CD4-positive, alpha-beta T cell (primary cell): ENCODE data around the gene RPGRIP1L. TPM values are rescaled to one million over a fixed set of nuclear protein-coding genes. Genes with fewer than 3 reads are reported as not detected.

Experiments used
- ATAC-seq: fragments of 200-7000 bp; cut with Tn5 transposase; one replicate; pipeline ENCODE4 v1.10.0; 2022; ENCODE audit warnings: mild to moderate bottlenecking; ENCODE audit not compliant: poor library complexity
- CTCF ChIA-PET: fragments of 350-600 bp; sonication (Branson Sonifier 250); formaldehyde crosslinking; loops from one replicate; lab custom pipeline; 2021; ENCODE audit warnings: antibody characterized with exemption, inconsistent platforms; lab: Charles Lee
- POLR2A ChIA-PET: fragments of 350-600 bp; sonication (Branson Sonifier 250); formaldehyde crosslinking; loops from one replicate; lab custom pipeline; 2021; ENCODE audit warnings: antibody characterized with exemption, inconsistent platforms; lab: Charles Lee
- DNase-seq, 14 experiments: peaks; one replicate each; pipeline ENCODE4 v3.0.0-alpha.2; 2013 to 2020; ENCODE audit warnings: mixed read lengths in 2 of 14
- H3K27ac ChIP-seq, 2 donors: one replicate each; pipeline versions ENCODE4 v1.5.1 to v1.7.0; 2013; ENCODE audit warnings: low read length in 2 of 2, low read depth in 1 of 2, mild to moderate bottlenecking in 1 of 2
- H3K27me3 ChIP-seq, 2 experiments: 1 replicate in 1 of 2; 2 replicates in 1 of 2; pipeline versions ENCODE4 v1.6.1 to v1.7.0; 2013; ENCODE audit warnings: low read length in 2 of 2, control low read depth in 1 of 2, mild to moderate bottlenecking in 1 of 2, moderate library complexity in 1 of 2; ENCODE audit not compliant: insufficient read depth in 2 of 2, control insufficient read depth in 1 of 2
- H3K36me3 ChIP-seq: one replicate; pipeline ENCODE4 v1.6.1; 2013; ENCODE audit warnings: low read length, control low read depth; ENCODE audit not compliant: insufficient read depth
- H3K4me1 ChIP-seq: one replicate; pipeline ENCODE4 v1.6.1; 2013; ENCODE audit warnings: low read length, control low read depth; ENCODE audit not compliant: insufficient read depth
- H3K4me3 ChIP-seq: one replicate; pipeline ENCODE4 v1.5.1; 2013; ENCODE audit warnings: mild to moderate bottlenecking, low read length, moderate library complexity
- H3K9me3 ChIP-seq, 2 experiments: 1 replicate in 1 of 2; 2 replicates in 1 of 2; pipeline versions ENCODE4 v1.6.1 to v1.7.0; 2013; ENCODE audit warnings: low read length in 2 of 2, mild to moderate bottlenecking in 2 of 2, control low read depth in 1 of 2, moderate library complexity in 1 of 2; ENCODE audit not compliant: control insufficient read depth in 1 of 2, insufficient read depth in 1 of 2
- H3K27ac Mint-ChIP-seq: one replicate; pipeline ENCODE4 v1.8.0; 2020; ENCODE audit warnings: mixed read lengths
- H3K27me3 Mint-ChIP-seq: one replicate; pipeline ENCODE4 v1.8.0; 2021; ENCODE audit warnings: mixed read lengths
- H3K36me3 Mint-ChIP-seq: one replicate; pipeline ENCODE4 v1.8.0; 2021; ENCODE audit warnings: low read depth, mixed read lengths
- H3K4me1 Mint-ChIP-seq: one replicate; pipeline ENCODE4 v1.8.0; 2021; ENCODE audit warnings: low read depth, mixed read lengths
- H3K4me3 Mint-ChIP-seq: one replicate; pipeline ENCODE4 v1.8.0; 2020; ENCODE audit warnings: mild to moderate bottlenecking, mixed read lengths
- H3K9me3 Mint-ChIP-seq: one replicate; pipeline ENCODE4 v1.8.0; 2020; ENCODE audit warnings: mixed read lengths
- CTCF ChIP-seq: fragments of 200-600 bp; IDR thresholded peaks from one replicate; pipeline ENCODE4 v1.8.0; 2022; ENCODE audit warnings: antibody characterized with exemption, mild to moderate bottlenecking
- intact Hi-C, 2 experiments: fragments of 100-400 bp; cut with DNase I in 1 of 2; cut with micrococcal nuclease in 1 of 2; formaldehyde crosslinking; loops; one replicate each; pipeline versions ENCODE4 v1.15.1 to v1.9.0; 2023 to 2025; cut with DNase I, micrococcal nuclease
- total RNA-seq, 174 experiments: library from RNA in 2 of 174; stranded (reverse) in 2 of 174; gene quantifications; one replicate each; pipeline ENCODE4 v1.2.3 and lab custom pipeline; 2021 to 2026

The RPGRIP1L gene
- total RNA-seq, 2 experiments from 2014 or later: 2.4 to 2.5 TPM

- no peaks in the 10 kb centered on the region for H3K27me3 ChIP-seq
- peaks cover 0 to 6% of the 10 kb centered on the region in 2 experiments for H3K9me3 ChIP-seq
- Mint-ChIP-seq H3K4me3 (no peak overlapping the region), H3K27ac (no peak overlapping the region), H3K4me1 (no peaks in the 10 kb centered on the region), H3K36me3 (no peaks in the 10 kb centered on the region), H3K9me3 (no peaks in the 10 kb centered on the region), H3K27me3 (no peaks in the 10 kb centered on the region)
- ChIA-PET POLR2A (no interaction called here), CTCF (interaction anchor here (1.1 kb wide), 1 partner anchor 10 kb away, joined by 3 read pairs; no protein-coding TSS in a partner anchor)
- H3K4me3 ChIP-seq: no peak overlapping the region
- ATAC-seq (no peak), DNase-seq (no peak)
- no peak for TF ChIP-seq CTCF
- no peaks in the 10 kb centered on the region for H3K36me3 ChIP-seq
- H3K27ac ChIP-seq: no peak overlapping the region
- no peaks in the 10 kb centered on the region for H3K4me1 ChIP-seq
- intact Hi-C loops: no loop called here
Observed at GRCh38 chr16:53629151-53629550, 74.5 kb downstream of the RPGRIP1L start.

GRCh38 chr16:53626811-53627210 is 76.8 kb downstream of the RPGRIP1L start:
- ChIA-PET POLR2A (no interaction called here), CTCF (interaction anchor here (0.7 kb wide), 1 partner anchor 9 kb away, joined by 3 read pairs; no protein-coding TSS in a partner anchor)
- no peak overlapping the region for H3K4me3 Mint-ChIP-seq
- no peaks in the 10 kb centered on the region for H3K36me3 Mint-ChIP-seq
- Histone ChIP-seq H3K36me3 (no peaks in the 10 kb centered on the region), H3K4me1 (no peaks in the 10 kb centered on the region), H3K27ac (no peak overlapping the region), H3K9me3 (peaks cover 0 to 6% of the 10 kb centered on the region in 2 experiments), H3K4me3 (no peak overlapping the region), H3K27me3 (no peaks in the 10 kb centered on the region)
- TF ChIP-seq CTCF: no peak
- DNase-seq: no peak
- H3K4me1 Mint-ChIP-seq: no peaks in the 10 kb centered on the region
- no peaks in the 10 kb centered on the region for H3K27me3 Mint-ChIP-seq
- H3K27ac Mint-ChIP-seq: no peak overlapping the region
- H3K9me3 Mint-ChIP-seq: no peaks in the 10 kb centered on the region
- ATAC-seq: no peak
- intact Hi-C loops: no loop called here

- Mint-ChIP-seq H3K27ac (no peak overlapping the region), H3K9me3 (no peaks in the 10 kb centered on the region)
- intact Hi-C loops: no loop called here
Observed at GRCh38 chr16:53626161-53626560, 77.5 kb downstream of the RPGRIP1L start.

More at GRCh38 chr16:53626161-53626560, 77.5 kb downstream of the RPGRIP1L start:
- no peaks in the 10 kb centered on the region for H3K36me3 Mint-ChIP-seq
- ATAC-seq: no peak
- no peaks in the 10 kb centered on the region for H3K4me1 Mint-ChIP-seq
- no peak overlapping the region for H3K4me3 Mint-ChIP-seq
- CTCF ChIA-PET: no interaction called here
- Histone ChIP-seq H3K9me3 (peaks cover 0 to 6% of the 10 kb centered on the region in 2 experiments), H3K27me3 (no peaks in the 10 kb centered on the region), H3K4me3 (no peak overlapping the region), H3K36me3 (no peaks in the 10 kb centered on the region), H3K4me1 (no peaks in the 10 kb centered on the region), H3K27ac (no peak overlapping the region)
- no peaks in the 10 kb centered on the region for H3K27me3 Mint-ChIP-seq
- DNase-seq: no peak
- POLR2A ChIA-PET: no interaction called here
- TF ChIP-seq CTCF: no peak
